SK-N-SH treated with all-trans-retinoic acid at 6 μM for 48 hours (cell line): ENCODE measurements around the gene TNIK.
A peak's percentile ranks its signal among the peaks of the same experiment; 100 is the strongest.

Experiments
- ATAC-seq: fragments of 200-7000 bp; cut with Tn5 transposase; 3 replicates; pipeline ENCODE4 v1.9.1; 2020; ENCODE audit warnings: mild to moderate bottlenecking, moderate library complexity
- ARNTL ChIP-seq: fragments of 450-650 bp; formaldehyde crosslinking; IDR thresholded peaks from 2 replicates; pipeline ENCODE4 v1.5.0; 2020; ENCODE audit warnings: low read depth, mild to moderate bottlenecking, moderate library complexity, borderline replicate concordance
- BACH2 ChIP-seq: fragments of 250-450 bp; sonication (Bioruptor Pico); IDR thresholded peaks from 2 replicates; pipeline ENCODE4 v1.9.0; 2021; ENCODE audit warnings: mild to moderate bottlenecking, borderline replicate concordance
- CREB5 ChIP-seq: fragments of 250-450 bp; sonication (Bioruptor Pico); IDR thresholded peaks from 2 replicates; pipeline ENCODE4 v1.5.1; 2020; ENCODE audit warnings: low read depth, mild to moderate bottlenecking, moderate library complexity
- CSDC2 ChIP-seq: fragments of 250-450 bp; sonication (Bioruptor Pico); IDR thresholded peaks from 2 replicates; pipeline ENCODE4 v1.5.0; 2020; ENCODE audit warnings: mild to moderate bottlenecking, moderate library complexity
- ESRRG ChIP-seq: fragments of 250-450 bp; sonication (Bioruptor Pico); IDR thresholded peaks from 2 replicates; pipeline ENCODE4 v1.6.1; 2021; ENCODE audit warnings: mild to moderate bottlenecking
- ISL1 ChIP-seq: fragments of 250-450 bp; sonication (Bioruptor Pico); IDR thresholded peaks from 2 replicates; pipeline ENCODE4 v2.1.2; 2022; ENCODE audit warnings: mild to moderate bottlenecking, moderate library complexity
- OSR1 ChIP-seq: fragments of 250-450 bp; sonication (Bioruptor Pico); IDR thresholded peaks from 2 replicates; pipeline ENCODE4 v1.8.0; 2022; ENCODE audit warnings: moderate library complexity, mild to moderate bottlenecking, inconsistent platforms
- POU6F1 ChIP-seq: fragments of 250-450 bp; sonication (Bioruptor Pico); IDR thresholded peaks from 2 replicates; pipeline ENCODE4 v1.8.0; 2021; ENCODE audit warnings: low read depth, mild to moderate bottlenecking, moderate library complexity, borderline replicate concordance
- PPARA ChIP-seq: fragments of 250-450 bp; sonication (Bioruptor Pico); IDR thresholded peaks from 2 replicates; pipeline ENCODE4 v1.5.0; 2020; ENCODE audit warnings: mild to moderate bottlenecking, borderline replicate concordance
- RARB ChIP-seq: fragments of 250-450 bp; sonication (Bioruptor Pico); IDR thresholded peaks from 2 replicates; pipeline ENCODE4 v1.8.0; 2021; ENCODE audit warnings: mild to moderate bottlenecking, moderate library complexity
- SNAI2 ChIP-seq: fragments of 250-450 bp; sonication (Bioruptor Pico); IDR thresholded peaks from 2 replicates; pipeline ENCODE4 v1.5.0; 2020; ENCODE audit warnings: mild to moderate bottlenecking, moderate library complexity
- TCF4 ChIP-seq: fragments of 250-450 bp; sonication (Bioruptor Pico); IDR thresholded peaks from 2 replicates; pipeline ENCODE4 v1.8.0; 2021; ENCODE audit warnings: mild to moderate bottlenecking, moderate library complexity, borderline replicate concordance
- TOX ChIP-seq: fragments of 250-450 bp; sonication (Bioruptor Pico); IDR thresholded peaks from 2 replicates; pipeline ENCODE4 v1.8.0; 2021; ENCODE audit warnings: mild to moderate bottlenecking, moderate library complexity, borderline replicate concordance
- TSHZ2 ChIP-seq: fragments of 250-450 bp; sonication (Bioruptor Pico); IDR thresholded peaks from 2 replicates; pipeline ENCODE4 v1.5.0; 2020; ENCODE audit warnings: mild to moderate bottlenecking, moderate library complexity
- ZC3H10 ChIP-seq: fragments of 250-450 bp; sonication (Bioruptor Pico); IDR thresholded peaks from 2 replicates; pipeline ENCODE4 v1.5.1; 2021; ENCODE audit warnings: mild to moderate bottlenecking, moderate library complexity
- ZFP3 ChIP-seq: fragments of 250-450 bp; sonication (Bioruptor Pico); IDR thresholded peaks from 2 replicates; pipeline ENCODE4 v1.5.0; 2020; ENCODE audit warnings: mild to moderate bottlenecking, moderate library complexity
- ZFP30 ChIP-seq: fragments of 450-650 bp; formaldehyde crosslinking; IDR thresholded peaks from 2 replicates; pipeline ENCODE4 v1.5.0; 2022; ENCODE audit warnings: mild to moderate bottlenecking, moderate library complexity
- ZNF565 ChIP-seq: fragments of 450-650 bp; formaldehyde crosslinking; conservative IDR thresholded peaks from 2 replicates; pipeline ENCODE4 v1.5.0; 2020; ENCODE audit warnings: low read depth, mild to moderate bottlenecking, moderate library complexity
- ZNF70 ChIP-seq: fragments of 450-650 bp; formaldehyde crosslinking; IDR thresholded peaks from 2 replicates; pipeline ENCODE4 v1.5.0; 2020; ENCODE audit warnings: mild to moderate bottlenecking, moderate library complexity
- ZNF8 ChIP-seq: fragments of 450-650 bp; formaldehyde crosslinking; IDR thresholded peaks from 2 replicates; pipeline ENCODE4 v1.5.0; 2020; ENCODE audit warnings: mild to moderate bottlenecking, moderate library complexity
- TF ChIP-seq, protein P1 (sequence below): fragments of 250-450 bp; sonication (Bioruptor Pico); IDR thresholded peaks from 2 replicates; pipeline ENCODE4 v1.5.1; 2021; ENCODE audit warnings: mild to moderate bottlenecking, moderate library complexity

TNIK gene

DNA sequence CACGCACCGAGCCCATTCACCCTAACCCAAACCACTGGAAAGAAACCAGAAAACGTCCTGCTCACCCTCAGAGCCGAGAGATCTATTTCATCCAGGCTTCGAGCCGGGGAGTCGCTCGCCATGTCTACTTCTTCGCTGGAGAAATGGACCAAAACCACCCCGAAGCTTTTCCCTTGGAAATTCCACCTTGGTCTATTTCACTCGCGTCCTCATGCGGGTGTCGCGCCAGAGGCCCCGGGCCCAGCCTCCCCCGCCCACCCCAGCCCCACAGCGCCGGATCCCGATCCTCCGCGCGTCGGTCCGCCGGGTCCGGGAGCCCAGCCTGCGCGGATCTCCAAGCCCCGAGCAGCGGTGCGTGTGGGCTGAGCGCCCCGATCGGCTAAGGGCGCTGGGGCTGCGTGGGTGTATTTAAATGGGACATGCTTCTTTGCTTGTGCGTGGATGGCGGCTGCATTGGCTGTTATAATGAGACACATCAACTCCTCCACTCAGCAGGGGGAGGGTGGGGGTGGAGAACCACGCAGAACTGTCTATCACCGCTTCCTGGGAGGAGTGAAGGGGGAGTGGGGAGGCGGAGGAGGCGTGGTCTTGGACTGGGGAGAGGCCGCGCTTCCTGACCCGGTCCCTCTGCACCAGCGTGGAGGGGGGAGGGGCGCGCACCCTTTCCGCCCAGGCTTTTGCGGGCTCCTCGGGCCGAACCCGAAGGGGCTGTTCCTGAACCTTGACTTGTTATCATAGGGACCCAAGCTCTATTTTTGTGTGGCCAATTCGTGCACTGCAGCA is at the start of gene TNIK:
TSS of gene TNIK (minus strand) at position 464 of the 783 bp plus-strand sequence. CDS start at position 122, 342 bp downstream.
- ATAC-seq, result peak; percentile 88
- TF ChIP-seq PPARA, result no peak
- no peak for TF ChIP-seq ZC3H10 (CRISPR knock-in tag)
- TF ChIP-seq ZNF565 (CRISPR knock-in tag), result no peak
- TF ChIP-seq, all 23 proteins: peak for 0

- no peak for TF ChIP-seq CREB5 (CRISPR knock-in tag)
- TF ChIP-seq RARB (CRISPR knock-in tag), result no peak
- no peak for TF ChIP-seq SNAI2 (CRISPR knock-in tag)
- TF ChIP-seq, protein P1, sequence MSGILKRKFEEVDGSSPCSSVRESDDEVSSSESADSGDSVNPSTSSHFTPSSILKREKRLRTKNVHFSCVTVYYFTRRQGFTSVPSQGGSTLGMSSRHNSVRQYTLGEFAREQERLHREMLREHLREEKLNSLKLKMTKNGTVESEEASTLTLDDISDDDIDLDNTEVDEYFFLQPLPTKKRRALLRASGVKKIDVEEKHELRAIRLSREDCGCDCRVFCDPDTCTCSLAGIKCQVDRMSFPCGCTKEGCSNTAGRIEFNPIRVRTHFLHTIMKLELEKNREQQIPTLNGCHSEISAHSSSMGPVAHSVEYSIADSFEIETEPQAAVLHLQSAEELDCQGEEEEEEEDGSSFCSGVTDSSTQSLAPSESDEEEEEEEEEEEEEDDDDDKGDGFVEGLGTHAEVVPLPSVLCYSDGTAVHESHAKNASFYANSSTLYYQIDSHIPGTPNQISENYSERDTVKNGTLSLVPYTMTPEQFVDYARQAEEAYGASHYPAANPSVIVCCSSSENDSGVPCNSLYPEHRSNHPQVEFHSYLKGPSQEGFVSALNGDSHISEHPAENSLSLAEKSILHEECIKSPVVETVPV, result no peak
- ATAC-seq, result no peak
These were observed 48.5 kb upstream of the TNIK start for GRCh38 chr3:171508676-171509075.

DNA sequence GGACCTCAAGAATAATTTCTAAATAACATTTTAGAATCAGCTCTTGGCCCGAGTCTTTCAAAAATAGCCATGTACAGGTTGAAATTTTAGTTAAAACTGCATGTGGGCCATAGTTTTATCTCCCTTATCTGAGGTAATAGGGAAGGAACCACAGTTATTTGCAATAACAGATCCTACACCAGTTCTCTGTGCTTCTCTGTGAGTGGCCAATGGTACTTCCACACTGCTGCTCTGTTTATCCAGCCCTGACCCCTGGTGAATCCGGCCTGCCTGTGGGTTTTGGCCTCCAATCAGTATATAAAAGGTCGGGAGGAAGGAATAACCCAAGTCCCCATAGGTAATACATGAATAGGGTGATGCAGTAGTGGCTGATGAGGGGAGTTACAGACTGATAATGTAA is 48.0 kb upstream of the TNIK start:
- no peak for TF ChIP-seq ISL1 (CRISPR knock-in tag)
- no peak for TF ChIP-seq ESRRG
- no peak for TF ChIP-seq TSHZ2 (CRISPR knock-in tag)
- TF ChIP-seq SNAI2 (CRISPR knock-in tag), result no peak
- no peak for TF ChIP-seq BACH2 (CRISPR knock-in tag)
- no peak for TF ChIP-seq OSR1 (CRISPR knock-in tag)
- no peak for TF ChIP-seq ZC3H10 (CRISPR knock-in tag)
- TF ChIP-seq ZNF8 (CRISPR knock-in tag), result no peak
- TF ChIP-seq CSDC2 (CRISPR knock-in tag), result no peak
- TF ChIP-seq, protein P1, result no peak
- no peak for ATAC-seq

DNA sequence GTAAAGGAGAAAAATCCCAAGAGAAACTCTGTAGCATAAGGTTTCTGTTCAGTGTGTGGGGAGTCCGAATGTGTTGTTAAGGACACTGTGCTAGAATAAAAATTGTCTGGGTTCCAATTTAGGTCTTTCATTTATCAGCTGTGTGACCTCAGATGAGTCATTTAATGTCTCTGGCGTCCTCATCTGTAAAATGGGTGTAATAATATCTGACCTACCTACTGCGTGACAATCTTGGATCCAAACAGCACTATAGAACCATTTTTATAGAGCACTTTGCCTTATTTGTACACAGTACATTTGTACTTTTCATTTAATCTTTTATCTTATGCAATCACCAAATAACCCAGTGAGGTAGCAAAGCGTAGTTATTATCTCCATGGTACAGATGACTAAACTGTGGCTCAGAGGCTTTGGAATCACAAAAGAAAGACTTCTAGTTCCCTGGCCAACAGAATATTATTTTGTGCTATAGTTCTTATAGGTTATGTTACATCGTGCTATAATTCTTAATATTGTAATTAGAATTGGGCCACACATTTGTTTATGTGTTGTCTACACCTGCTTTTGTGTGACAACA is 46.6 kb upstream of the TNIK start:
- no peak for ATAC-seq
- no peak for TF ChIP-seq TCF4 (CRISPR knock-in tag)
- no peak for TF ChIP-seq TSHZ2 (CRISPR knock-in tag)
- no peak for TF ChIP-seq ZFP30 (CRISPR knock-in tag)
- TF ChIP-seq ESRRG, result no peak
- TF ChIP-seq SNAI2 (CRISPR knock-in tag), result no peak
- no peak for TF ChIP-seq ZFP3 (CRISPR knock-in tag)
- no peak for TF ChIP-seq PPARA
- no peak for TF ChIP-seq ZNF8 (CRISPR knock-in tag)
- no peak for TF ChIP-seq POU6F1 (CRISPR knock-in tag)
- TF ChIP-seq TOX (CRISPR knock-in tag), result no peak
- TF ChIP-seq, protein P1, result no peak
- TF ChIP-seq CSDC2 (CRISPR knock-in tag), result no peak
- TF ChIP-seq OSR1 (CRISPR knock-in tag), result no peak
- no peak for TF ChIP-seq ZNF70 (CRISPR knock-in tag)
- no peak for TF ChIP-seq ARNTL
